ENCODE results near the gene ADAM19. TPM values are rescaled to one million over a fixed set of nuclear protein-coding genes. Genes with fewer than 3 reads are reported as not detected.

The ADAM19 gene
- total and polyA plus RNA-seq, 3 donors from 2014 or later, result 3.1 to 4.9 (median 4.5) TPM

- Histone ChIP-seq H3K4me3 (no peak overlapping the region), H3K27ac (no peak overlapping the region), H3K27me3 (no peaks in the 10 kb centered on the region), H3K4me1 (no peaks in the 10 kb centered on the region), H3K9me3 (no peaks in the 10 kb centered on the region), H3K36me3 (ENCODE audit: low read depth, missing control alignments) (no peaks in the 10 kb centered on the region)
- no peak for TF ChIP-seq CTCF (IDR thresholded peaks at IDR 0.05)
- TF ChIP-seq POLR2A (IDR thresholded peaks at IDR 0.05), result no peak
- intact Hi-C loops (cut with DNase I; ENCODE audit: low total_unique reads), result no loop called here
- 95% methylated on average over 4 of the region's 4 CpGs for WGBS, 2 donors
- DNase-seq, result no peak
Observed at GRCh38 chr5:157550663-157551062, 24.9 kb downstream of the ADAM19 start.

GRCh38 chr5:157549954-157550549, 25.5 kb downstream of the ADAM19 start:
- H3K4me1 ChIP-seq, result no peaks in the 10 kb centered on the region
- TF ChIP-seq CTCF (IDR thresholded peaks at IDR 0.05), result no peak
- TF ChIP-seq POLR2A (IDR thresholded peaks at IDR 0.05), result no peak
- no peaks in the 10 kb centered on the region for H3K9me3 ChIP-seq
- intact Hi-C loops (cut with DNase I; ENCODE audit: low total_unique reads), result no loop called here
- 90 to 94% methylated on average over 5 of the region's 5 CpGs for WGBS, 2 donors
- no peak overlapping the region for H3K27ac ChIP-seq
- no peak for DNase-seq
- no peak overlapping the region for H3K4me3 ChIP-seq
- no peaks in the 10 kb centered on the region for H3K27me3 ChIP-seq
- H3K36me3 ChIP-seq (ENCODE audit: low read depth, missing control alignments), result no peaks in the 10 kb centered on the region

- Histone ChIP-seq H3K4me3 (no peak overlapping the region), H3K27ac (no peak overlapping the region), H3K9me3 (no peaks in the 10 kb centered on the region), H3K36me3 (ENCODE audit: low read depth, missing control alignments) (no peaks in the 10 kb centered on the region), H3K27me3 (no peaks in the 10 kb centered on the region), H3K4me1 (no peaks in the 10 kb centered on the region)
- TF ChIP-seq CTCF (IDR thresholded peaks at IDR 0.05) (no peak), POLR2A (IDR thresholded peaks at IDR 0.05) (no peak)
- no peak for DNase-seq
- intact Hi-C loops (cut with DNase I; ENCODE audit: low total_unique reads), result no loop called here
- WGBS, 2 donors, result 90 to 93% methylated on average over 3 of the region's 3 CpGs
Observed at GRCh38 chr5:157549283-157549629, 26.3 kb downstream of the ADAM19 start.

- Histone ChIP-seq H3K4me3 (no peak overlapping the region), H3K36me3 (ENCODE audit: low read depth, missing control alignments) (no peaks in the 10 kb centered on the region), H3K27me3 (no peaks in the 10 kb centered on the region), H3K4me1 (no peaks in the 10 kb centered on the region), H3K9me3 (no peaks in the 10 kb centered on the region), H3K27ac (no peak overlapping the region)
- TF ChIP-seq CTCF (IDR thresholded peaks at IDR 0.05) (no peak), POLR2A (IDR thresholded peaks at IDR 0.05) (no peak)
- no peak for DNase-seq
- WGBS, 2 donors, result 88 to 95% methylated on average over 4 of the region's 4 CpGs
- intact Hi-C loops (cut with DNase I; ENCODE audit: low total_unique reads), result no loop called here
Observed at GRCh38 chr5:157548513-157549282, 26.9 kb downstream of the ADAM19 start.
